Heart left ventricle (tissue), 13 donors: ENCODE measurements around the gene RHBDF1.

ENCODE experiments used
- CTCF ChIP-seq, 12 donors: fragments of 200-600 bp; sonication (generic) in 4 of 12; IDR thresholded peaks; one replicate each; pipeline versions ENCODE4 v1.5.0 to v1.8.0; 2018 to 2022; ENCODE audit warnings: antibody characterized with exemption in 12 of 12, mild to moderate bottlenecking in 5 of 12
- POLR2A ChIP-seq, 2 donors: fragments of 450-650 bp; IDR thresholded peaks; one replicate each; pipeline ENCODE4 v1.6.1; 2017; ENCODE audit warnings: antibody characterized with exemption in 2 of 2, mild to moderate bottlenecking in 2 of 2, moderate library complexity in 2 of 2
- donor health status: ischemic (EF 13 %, LVEDD 7.1; RV severe dilation, severe dysfunction).
- donor health status: DM: no; HTN: yes; CAD: no.
- donor health status: DM: no; HTN: no; CAD: no.
- donor health status: ischemic (EF 25% LVEDD 6.9; RV normal size, moderate dysfunction).
- donor health status: ischemic (EF 25% LVEDD 5.7; RV mildly dilated, moderate dysfunction).
- donor health status: ischemic (EF 35%, LVEDD 5.7; RV mildly dilated, moderate dysfunction).
- donor health status: nonischemic (EF 11% LVEDD 7.7; RV severe dilation, severe dysfunction).
- donor health status: DM: yes; HTN: yes; CAD: no.
- donor health status: PGD.
- donor health status: ischemic (EF 29% LVEDD 5.4; RV normal size, mild dysfunction).
- donor health status: nonischemic (EF 23%, LVEDD 6.1; RV moderate dilation, normal function).

GRCh38 chr16:89391-90302, 17.2 kb upstream of the RHBDF1 start:
- TF ChIP-seq POLR2A (IDR thresholded peaks at IDR 0.05), result no peak
- TF ChIP-seq CTCF (IDR thresholded peaks at IDR 0.05), result no peak
